ENCODE measurements around the gene DDX50. TPM values are rescaled to one million over a fixed set of nuclear protein-coding genes. Genes with fewer than 3 reads are reported as not detected.

DDX50 gene
- total RNA-seq, 1 donor = 47.0 TPM

- H3K4me2 ChIP-seq (ENCODE audit: insufficient read depth, low read length) = no peak overlapping the region
- peaks cover 43% of the 10 kb centered on the region for H3K36me3 ChIP-seq (ENCODE audit: insufficient read depth, low read length)
- no peak overlapping the region for H2AFZ ChIP-seq (ENCODE audit: low read length)
- TF ChIP-seq CTCF (IDR thresholded peaks at IDR 0.05; ENCODE audit: extremely low read depth, low read depth, low read length) = no peak
- H3K27ac ChIP-seq (ENCODE audit: low read depth, low read length) = no peak overlapping the region
- no peak overlapping the region for H3K4me3 ChIP-seq (ENCODE audit: insufficient read depth, low read length)
- peaks cover 8% of the 10 kb centered on the region for H3K4me1 ChIP-seq (ENCODE audit: insufficient read depth, low read length)
- no peaks in the 10 kb centered on the region for H3K27me3 ChIP-seq (ENCODE audit: insufficient read depth, low read length)
- no peaks in the 10 kb centered on the region for H3K79me2 ChIP-seq (ENCODE audit: insufficient read depth, low read length)
- no peaks in the 10 kb centered on the region for H3K9me3 ChIP-seq (ENCODE audit: low read depth, low read length)
- DNase-seq (ENCODE audit: insufficient read length, low spot score, missing footprints) = no peak
- no peaks in the 10 kb centered on the region for H4K20me1 ChIP-seq (ENCODE audit: insufficient read depth, low read length)
Measured at GRCh38 chr10:68950598-68950997, 49.5 kb downstream of the DDX50 start.

- Histone ChIP-seq H3K79me2 (ENCODE audit: insufficient read depth, low read length) (peaks cover 38% of the 10 kb centered on the region), H4K20me1 (ENCODE audit: insufficient read depth, low read length) (peaks cover 20% of the 10 kb centered on the region), H3K4me3 (ENCODE audit: insufficient read depth, low read length) (no peak overlapping the region), H3K4me2 (ENCODE audit: insufficient read depth, low read length) (peak overlapping the region; percentile 91), H3K36me3 (ENCODE audit: insufficient read depth, low read length) (peaks cover 10% of the 10 kb centered on the region), H3K27me3 (ENCODE audit: insufficient read depth, low read length) (no peaks in the 10 kb centered on the region), H2AFZ (ENCODE audit: low read length) (no peak overlapping the region), H3K9me3 (ENCODE audit: low read depth, low read length) (no peaks in the 10 kb centered on the region), H3K27ac (ENCODE audit: low read depth, low read length) (peak overlapping the region; percentile 15), H3K4me1 (ENCODE audit: insufficient read depth, low read length) (peaks cover 19% of the 10 kb centered on the region)
- TF ChIP-seq CTCF (IDR thresholded peaks at IDR 0.05; ENCODE audit: extremely low read depth, low read depth, low read length) = no peak
- no peak for DNase-seq (ENCODE audit: insufficient read length, low spot score, missing footprints)
Measured at GRCh38 chr10:68954904-68955303, 53.8 kb downstream of the DDX50 start.

GRCh38 chr10:68955355-68955831, 54.3 kb downstream of the DDX50 start:
- TF ChIP-seq CTCF (IDR thresholded peaks at IDR 0.05; ENCODE audit: extremely low read depth, low read depth, low read length) = no peak
- peak overlapping the region; percentile 89 for H3K4me3 ChIP-seq (ENCODE audit: insufficient read depth, low read length)
- H3K4me2 ChIP-seq (ENCODE audit: insufficient read depth, low read length) = peak overlapping the region; percentile 91
- peaks cover 43% of the 10 kb centered on the region for H3K79me2 ChIP-seq (ENCODE audit: insufficient read depth, low read length)
- no peaks in the 10 kb centered on the region for H3K27me3 ChIP-seq (ENCODE audit: insufficient read depth, low read length)
- no peaks in the 10 kb centered on the region for H3K9me3 ChIP-seq (ENCODE audit: low read depth, low read length)
- H4K20me1 ChIP-seq (ENCODE audit: insufficient read depth, low read length) = peaks cover 21% of the 10 kb centered on the region
- peak; percentile 60 for DNase-seq (ENCODE audit: insufficient read length, low spot score, missing footprints)
- peak overlapping the region; percentile 83 for H3K27ac ChIP-seq (ENCODE audit: low read depth, low read length)
- peak overlapping the region; percentile 87 for H2AFZ ChIP-seq (ENCODE audit: low read length)
- H3K4me1 ChIP-seq (ENCODE audit: insufficient read depth, low read length) = peaks cover 19% of the 10 kb centered on the region
- peaks cover 11% of the 10 kb centered on the region for H3K36me3 ChIP-seq (ENCODE audit: insufficient read depth, low read length)

GRCh38 chr10:68955832-68956532, 54.9 kb downstream of the DDX50 start, which contains the start of gene DDX21:
DDX21 (plus strand) TSS chr10:68956170; CDS start chr10:68956226, 56 bp downstream.
- Histone ChIP-seq H3K79me2 (ENCODE audit: insufficient read depth, low read length) (peaks cover 48% of the 10 kb centered on the region), H4K20me1 (ENCODE audit: insufficient read depth, low read length) (peaks cover 25% of the 10 kb centered on the region), H3K9me3 (ENCODE audit: low read depth, low read length) (no peaks in the 10 kb centered on the region), H2AFZ (ENCODE audit: low read length) (peak within 1 kb of the TSS; percentile 87), H3K4me1 (ENCODE audit: insufficient read depth, low read length) (peaks cover 19% of the 10 kb centered on the region), H3K36me3 (ENCODE audit: insufficient read depth, low read length) (peaks cover 16% of the 10 kb centered on the region), H3K4me3 (ENCODE audit: insufficient read depth, low read length) (peak within 1 kb of the TSS; percentile 89), H3K4me2 (ENCODE audit: insufficient read depth, low read length) (peak within 1 kb of the TSS; percentile 91), H3K27ac (ENCODE audit: low read depth, low read length) (peak within 1 kb of the TSS; percentile 83), H3K27me3 (ENCODE audit: insufficient read depth, low read length) (no peaks in the 10 kb centered on the region)
- TF ChIP-seq CTCF (IDR thresholded peaks at IDR 0.05; ENCODE audit: extremely low read depth, low read depth, low read length) = peak; percentile 69
- peak; percentile 96 for DNase-seq (ENCODE audit: insufficient read length, low spot score, missing footprints)
